HG03354 (cell line): ENCODE results near the gene ADGRL2.

Source experiments
- ATAC-seq: cut with Tn5 transposase; IDR thresholded peaks from one replicate; pipeline ENCODE4 v1.9.1; 2021; ENCODE audit warnings: mild to moderate bottlenecking; ENCODE audit not compliant: unreplicated experiment, poor library complexity, severe bottlenecking

ADGRL2 gene

DNA sequence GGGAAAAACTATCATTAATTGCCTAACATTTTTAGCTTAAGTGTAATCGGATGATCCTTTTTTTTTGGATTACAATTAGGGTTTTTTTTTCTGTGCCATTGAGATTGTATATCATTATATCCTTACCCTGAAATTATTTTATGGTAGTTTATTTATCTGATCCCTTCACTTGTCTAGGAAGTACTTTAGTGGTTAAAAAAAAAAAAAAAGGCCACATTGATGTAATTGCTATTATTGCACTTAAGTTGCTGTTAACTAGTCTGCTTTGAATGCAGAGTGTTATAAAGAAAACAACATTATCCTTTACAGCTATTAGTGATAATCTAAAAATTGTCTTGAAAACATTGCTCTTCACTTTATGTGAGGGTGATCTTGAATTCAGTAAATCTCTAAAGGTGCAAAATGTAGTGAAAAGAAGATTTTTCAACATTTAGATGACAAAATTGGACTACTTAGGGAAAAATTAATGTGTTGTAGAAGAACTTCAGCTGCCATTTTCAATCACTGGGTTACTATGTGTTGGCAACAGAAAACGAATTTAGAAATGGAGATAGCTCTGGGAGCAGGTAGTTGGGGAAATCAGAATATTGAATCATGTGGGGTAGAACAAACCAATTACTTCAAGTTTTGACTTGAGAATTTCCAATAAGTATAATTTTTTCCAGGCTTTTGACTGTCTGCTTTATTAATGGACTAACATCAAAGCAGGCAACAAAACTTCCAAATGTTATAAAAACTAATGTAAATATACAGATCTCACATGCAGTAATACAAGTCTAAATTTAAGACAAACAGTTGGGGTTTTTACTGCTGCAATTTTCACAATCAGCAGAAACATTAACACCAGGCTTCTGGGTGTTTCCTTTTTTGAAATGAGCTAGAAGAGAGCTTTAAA is 5.0 kb downstream of the ADGRL2 start:
- ATAC-seq, result no peak

DNA sequence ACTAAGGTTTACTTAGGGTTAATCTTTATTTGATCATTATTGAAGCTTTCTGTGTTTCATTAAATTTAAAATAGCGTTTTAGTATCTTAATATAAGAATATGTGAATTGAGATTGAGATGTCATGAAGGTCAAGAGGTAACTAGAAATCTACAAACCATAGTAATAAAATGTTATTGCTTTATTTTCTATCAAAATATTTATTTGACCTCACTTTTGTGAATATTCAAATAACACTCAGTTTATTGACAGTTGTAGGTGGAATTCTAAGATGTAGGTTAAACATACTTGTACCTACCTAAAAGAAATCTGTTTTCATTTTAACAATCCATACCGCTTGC is 5.7 kb downstream of the ADGRL2 start:
- ATAC-seq, result no peak

DNA sequence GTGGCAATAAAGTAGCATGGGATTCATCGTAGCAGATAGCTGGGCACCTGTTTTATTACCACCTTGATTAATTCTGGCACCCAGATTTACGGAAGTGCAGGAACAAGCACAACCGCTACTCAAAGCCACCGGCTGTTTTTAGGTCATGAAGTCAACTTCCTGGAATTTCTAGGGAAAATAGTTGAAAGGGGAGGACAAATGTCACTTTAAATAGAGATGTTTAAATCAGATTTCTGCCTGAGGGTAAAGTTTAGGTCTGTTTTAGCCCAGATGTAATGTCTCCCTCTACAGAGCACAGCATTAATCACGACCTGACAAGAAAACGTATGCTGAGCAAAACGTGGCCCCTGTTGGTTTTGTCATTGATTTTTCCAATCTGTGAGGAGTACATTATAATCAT is 8.0 kb downstream of the ADGRL2 start:
- no peak for ATAC-seq

DNA sequence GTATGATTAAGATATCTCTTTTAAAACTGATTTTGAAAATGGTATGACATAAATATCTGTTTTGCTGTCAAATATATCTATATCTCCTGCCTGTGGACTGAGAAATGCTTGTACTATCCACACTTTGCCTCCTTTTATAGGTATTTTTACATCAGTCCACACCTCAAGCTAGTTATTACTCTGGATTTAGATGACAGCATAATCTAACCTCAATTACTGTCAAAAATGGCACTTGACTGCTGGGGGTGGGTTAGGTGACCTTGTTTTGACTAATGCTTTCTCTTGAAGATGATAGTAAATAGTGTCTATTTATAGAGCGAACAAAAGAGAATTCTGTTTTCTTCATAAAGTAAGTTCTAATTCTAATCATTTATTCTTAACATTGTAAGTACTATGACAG is 9.1 kb downstream of the ADGRL2 start:
- ATAC-seq, result no peak

DNA sequence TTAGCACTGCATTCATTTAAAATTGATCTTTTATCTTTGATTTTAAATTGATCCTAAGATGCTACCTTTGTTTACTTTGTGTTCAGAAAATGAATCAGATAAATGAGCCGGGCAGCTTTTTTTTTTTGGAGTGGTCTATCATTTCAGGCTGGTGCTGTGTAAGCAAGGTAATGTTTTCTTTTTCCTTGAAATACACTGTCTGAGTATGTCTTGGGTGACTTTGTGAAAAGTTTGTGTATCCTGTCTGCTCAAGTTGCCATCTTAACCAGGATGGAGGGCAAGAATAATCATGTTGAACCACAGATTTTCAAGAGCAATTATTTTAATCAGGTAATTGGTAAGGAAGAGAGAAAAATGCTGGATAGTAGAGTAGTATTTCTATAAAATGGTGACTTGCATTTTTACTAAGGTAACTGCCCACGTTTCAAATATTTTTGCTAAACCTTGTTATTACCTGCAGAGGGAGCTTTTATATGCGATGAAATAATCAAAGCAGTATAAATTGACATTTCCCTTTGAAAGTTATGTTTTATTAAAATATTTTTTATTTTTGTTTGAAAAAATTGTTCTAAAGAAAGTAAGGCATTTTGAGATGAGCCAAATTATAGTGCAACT is 11.1 kb downstream of the ADGRL2 start:
- ATAC-seq, result no peak

DNA sequence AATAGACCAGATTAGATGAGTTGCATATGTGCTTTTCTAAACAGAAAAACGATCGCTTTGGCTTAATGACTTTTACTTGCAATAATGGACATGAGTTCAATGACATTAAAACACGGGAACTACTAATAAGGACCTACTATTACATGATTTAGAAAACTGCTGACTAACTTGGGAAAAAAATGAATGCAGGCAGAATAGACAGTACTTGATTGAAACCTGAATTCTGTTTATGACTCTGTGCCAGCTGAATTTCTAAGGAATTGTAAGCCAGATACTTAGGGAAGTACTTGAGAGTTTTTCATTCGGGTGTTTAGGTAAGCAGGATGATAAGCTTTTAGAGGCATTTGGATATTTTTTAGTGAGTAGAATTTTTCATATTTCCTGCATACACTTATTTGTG is 12.0 kb downstream of the ADGRL2 start:
- ATAC-seq, result no peak

DNA sequence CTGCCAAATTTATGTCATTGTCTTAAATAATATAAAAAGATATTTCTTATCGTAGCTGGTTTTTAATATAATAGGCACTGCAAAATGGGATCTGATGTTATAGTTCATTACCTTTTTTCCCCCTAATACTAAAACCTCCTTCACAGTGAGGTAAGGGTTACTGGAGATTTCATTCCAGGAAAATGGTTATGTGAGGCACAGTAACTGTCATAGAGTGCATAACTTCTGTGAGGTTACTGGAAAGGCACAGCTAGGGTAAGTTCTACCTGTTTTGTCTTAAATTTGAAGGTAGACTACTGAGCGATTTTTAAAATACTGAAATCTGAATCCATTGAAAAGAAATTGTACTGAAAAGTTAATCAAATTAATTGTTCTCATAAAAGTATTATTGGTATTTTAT is 13.0 kb downstream of the ADGRL2 start:
- ATAC-seq, result no peak

DNA sequence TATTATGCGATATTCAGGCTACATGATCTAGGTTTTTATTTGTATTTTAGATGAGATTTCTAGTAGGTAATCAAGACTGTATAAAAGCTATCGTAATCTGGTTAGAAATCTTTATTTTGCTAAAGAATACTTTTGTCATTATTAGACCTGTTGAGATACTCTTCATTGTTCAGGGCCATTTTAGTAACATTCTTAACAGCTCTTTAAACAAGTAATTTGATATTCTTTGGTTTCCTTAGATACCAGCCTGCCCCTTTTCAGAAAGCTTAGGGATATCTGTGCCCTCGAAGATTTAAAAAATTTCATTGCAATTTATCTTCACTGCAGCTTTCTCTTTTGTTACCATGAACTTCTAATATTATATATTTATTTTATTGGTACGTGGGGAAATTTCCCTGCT is 18.9 kb downstream of the ADGRL2 start:
- no peak for ATAC-seq

DNA sequence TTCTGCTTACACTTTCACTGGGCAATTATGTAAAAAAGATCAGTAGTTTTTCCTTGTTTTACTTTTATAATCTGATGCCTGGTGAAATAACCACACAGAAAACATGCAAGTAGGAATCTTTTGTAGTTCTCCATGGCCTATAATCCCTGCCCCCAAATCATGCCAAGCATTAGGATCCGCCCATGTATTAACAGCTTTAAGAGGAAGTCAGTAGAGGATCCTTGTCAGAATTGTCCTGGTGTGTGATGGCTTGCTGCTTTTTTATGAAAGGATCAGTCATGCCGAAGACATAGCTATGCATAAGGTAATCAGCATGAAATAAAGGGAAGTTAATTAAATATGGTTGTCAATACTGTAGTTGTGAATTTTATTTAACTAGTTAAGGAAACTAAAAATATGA is 20.0 kb downstream of the ADGRL2 start:
- ATAC-seq, result no peak

DNA sequence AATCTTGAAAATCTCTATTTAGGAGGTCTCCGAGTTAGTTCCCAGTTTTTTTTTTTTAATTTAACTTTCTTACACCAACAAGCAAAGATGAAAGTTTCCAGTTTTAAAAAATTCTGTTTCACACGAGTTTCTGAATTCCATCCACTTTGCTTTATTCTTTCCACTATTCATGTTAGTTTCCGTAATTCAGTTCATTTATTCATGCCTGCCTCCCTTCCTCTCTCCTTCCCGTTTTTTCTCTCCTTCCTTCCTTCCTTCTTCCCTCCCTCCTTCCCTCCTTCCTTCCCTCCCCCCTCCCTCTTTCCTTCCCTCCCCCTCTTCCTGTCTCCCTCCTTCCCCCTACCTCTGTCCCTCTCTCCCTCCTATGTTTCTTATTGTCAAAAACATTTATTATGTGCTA is 22.3 kb downstream of the ADGRL2 start:
- ATAC-seq, result no peak

DNA sequence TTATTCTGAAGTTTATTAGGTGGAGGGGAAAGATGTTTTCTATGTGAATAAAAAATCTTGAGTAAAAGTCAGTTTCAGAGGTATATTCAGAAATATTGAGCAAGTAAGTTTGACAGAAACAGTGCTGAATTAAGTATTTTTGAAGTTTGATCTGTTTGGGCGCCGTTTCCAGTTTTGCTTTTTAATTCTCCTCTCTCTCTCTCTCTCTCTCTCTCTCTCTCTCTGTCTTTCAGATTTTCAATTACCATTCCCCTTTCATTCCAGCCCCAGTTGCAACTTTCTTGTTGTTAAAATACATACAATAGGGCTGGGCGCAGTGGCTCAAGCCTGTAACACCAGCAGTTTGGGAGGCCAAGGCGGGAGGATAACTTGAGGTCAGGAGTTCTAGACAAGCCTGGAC is 24.0 kb downstream of the ADGRL2 start:
- ATAC-seq, result no peak

DNA sequence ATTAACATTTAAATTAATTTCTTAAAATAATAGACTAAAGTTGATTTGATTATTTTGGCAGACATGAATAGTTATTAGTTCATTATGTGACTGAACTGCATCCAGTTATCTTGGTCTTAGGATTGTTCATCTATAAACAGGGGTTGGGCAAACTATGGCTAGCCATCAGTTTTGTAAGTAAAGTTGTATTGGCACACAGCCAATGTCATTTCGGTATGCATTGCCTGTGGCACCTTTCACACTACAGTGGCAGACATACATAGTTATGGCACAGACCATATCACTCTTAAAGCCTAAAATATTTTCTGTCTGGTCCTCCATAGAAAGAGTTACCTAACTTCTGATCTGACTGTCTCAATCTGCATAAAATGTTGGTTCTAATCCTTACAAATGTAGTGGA is 27.2 kb downstream of the ADGRL2 start:
- ATAC-seq, result no peak

DNA sequence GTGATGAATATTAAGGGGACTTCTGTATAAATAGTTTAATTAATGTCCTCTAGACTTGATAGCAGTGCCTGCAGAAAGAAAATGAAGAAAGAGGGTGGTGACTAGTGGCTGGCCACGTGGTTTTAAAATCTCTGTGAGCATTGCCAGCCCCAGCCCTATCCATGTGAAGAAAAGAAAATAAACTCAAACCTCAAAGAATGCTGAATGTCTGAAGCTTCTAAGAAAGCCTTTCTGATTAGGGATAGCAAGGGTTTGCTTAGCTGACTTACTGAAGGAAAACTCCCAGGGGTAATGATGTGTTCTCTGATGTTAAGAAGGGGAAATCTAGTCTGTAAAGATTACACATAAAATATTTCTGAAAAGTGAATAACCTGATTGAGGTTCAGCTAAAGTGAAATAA is 31.8 kb downstream of the ADGRL2 start:
- no peak for ATAC-seq

DNA sequence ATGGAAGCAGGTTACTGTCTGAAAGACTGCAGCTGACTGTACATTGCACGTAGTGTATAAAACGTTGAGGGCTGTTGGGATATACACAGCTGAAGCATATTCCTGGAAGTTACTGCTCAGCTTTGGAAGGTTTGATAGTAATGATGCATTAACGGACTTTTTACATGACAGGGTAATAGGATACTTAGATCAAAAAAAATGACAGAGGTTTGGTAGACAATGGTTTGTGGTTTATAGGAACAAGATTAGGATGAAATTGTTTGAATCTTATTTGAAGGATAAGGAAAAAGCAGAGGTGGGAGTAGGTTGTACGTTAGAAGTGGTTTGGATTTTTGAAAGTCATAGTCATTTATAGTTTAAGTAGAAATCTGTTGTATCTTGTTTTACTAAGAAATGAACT is 33.0 kb downstream of the ADGRL2 start:
- no peak for ATAC-seq

DNA sequence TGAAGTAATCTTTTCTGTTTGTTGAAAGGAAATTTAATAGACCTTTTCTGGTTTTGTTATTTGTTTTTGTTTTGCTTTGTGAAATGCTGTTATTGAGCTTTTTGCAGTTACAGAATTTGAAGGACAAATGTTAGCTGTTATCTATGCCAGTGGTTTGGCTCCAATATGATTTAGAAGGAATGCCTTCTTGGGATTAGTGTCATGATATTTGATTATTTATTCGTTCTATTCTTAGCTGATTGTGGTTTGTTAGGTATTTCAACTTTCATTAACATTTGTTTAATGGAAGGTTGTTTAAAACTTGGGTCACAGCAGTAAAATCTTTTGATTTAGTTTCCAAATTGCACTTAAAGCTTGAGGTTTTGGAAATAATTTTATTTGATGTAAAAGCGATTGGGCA is 33.5 kb downstream of the ADGRL2 start:
- ATAC-seq, result no peak

DNA sequence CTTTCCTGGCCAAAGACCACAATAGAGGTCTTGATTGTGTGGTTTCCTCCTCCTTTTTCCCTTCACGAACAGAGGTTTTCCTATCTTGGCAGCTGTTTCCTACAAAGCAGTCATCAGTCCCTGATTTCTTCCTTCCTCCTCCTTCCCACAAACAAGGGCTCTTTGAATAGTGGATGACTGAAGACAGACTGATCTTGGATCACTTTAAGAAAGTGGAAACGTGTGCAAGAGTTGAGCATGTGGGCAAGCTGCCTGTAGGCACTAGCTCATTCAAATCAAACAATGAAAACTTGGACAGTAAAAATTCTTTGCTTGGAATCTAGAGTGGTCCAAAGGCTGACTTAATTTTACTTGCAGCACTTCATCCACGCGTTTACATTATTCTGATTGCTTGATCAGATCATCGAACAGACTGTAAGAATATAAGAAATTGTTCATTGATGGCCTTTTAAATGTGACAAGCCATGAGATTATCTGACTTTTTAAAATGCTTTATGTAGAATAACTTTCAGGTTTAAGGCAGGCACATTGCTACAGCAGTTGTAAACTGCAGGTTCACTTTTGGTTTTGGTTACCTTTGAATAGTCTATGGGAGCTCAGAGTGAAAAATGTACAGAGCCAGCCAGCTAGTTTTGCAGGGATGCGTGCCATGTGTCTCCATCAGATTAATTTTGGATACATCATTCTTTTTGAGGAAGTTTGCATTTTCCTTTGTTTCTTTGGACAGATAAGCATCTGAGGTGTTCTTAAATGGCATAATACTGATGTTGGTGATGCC is 34.4 kb downstream of the ADGRL2 start:
- ATAC-seq, result no peak

DNA sequence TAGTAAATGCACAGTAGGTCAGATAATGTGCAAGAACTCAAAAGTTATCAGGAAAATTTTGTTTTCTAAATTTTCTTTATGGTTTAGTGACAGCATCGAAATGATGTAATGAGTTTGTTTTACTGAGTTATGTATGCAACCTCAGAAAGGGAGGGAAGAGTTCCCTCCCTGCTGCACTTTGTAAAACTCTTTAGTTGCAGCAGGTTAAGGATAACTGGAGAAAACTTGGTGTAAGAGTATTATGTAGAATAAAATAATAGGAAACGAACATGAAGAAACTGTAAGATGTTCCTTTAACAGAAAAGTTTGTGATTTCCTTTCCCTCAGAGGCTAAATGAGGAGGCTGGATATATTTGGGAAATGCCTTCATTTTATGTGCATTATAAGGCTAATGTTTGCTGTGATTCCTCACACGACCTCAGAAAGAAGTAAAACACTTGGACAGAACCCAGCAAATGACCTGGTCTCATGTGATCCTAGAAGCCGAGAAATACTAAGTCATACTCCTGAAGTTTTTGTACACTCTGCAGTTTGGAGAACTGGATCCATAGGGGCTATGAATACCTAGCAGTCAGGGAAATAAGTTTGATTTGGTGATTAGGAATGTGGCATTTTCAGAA is 35.4 kb downstream of the ADGRL2 start:
- no peak for ATAC-seq

DNA sequence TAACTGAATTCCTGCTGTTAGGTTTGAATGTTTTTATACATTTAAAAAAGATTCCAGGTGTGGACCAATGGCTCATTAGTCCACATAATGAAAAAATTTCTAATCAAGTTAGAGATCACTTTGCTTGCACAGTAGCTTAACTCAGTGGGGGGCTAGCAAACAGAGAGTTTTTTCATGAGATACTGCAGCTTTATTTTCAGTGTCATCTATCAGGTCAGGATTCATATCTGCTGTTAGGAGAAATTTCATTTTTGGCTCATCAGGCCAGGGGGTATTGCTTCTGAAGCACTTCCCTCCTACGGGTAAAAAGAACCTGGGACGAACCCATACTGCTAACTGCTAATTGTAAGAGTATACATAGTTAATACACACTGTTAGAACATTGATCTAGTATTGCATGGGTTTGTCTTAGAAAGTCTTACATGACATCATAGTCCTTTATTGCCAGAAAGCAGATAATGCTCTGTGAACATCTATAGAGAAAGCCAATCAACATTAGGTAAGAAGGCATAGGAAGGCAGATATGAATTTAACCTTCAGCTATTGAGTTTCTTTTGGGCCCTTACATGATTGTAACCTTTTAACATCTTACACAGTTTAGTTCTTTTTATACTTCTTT is 38.0 kb downstream of the ADGRL2 start:
- no peak for ATAC-seq

DNA sequence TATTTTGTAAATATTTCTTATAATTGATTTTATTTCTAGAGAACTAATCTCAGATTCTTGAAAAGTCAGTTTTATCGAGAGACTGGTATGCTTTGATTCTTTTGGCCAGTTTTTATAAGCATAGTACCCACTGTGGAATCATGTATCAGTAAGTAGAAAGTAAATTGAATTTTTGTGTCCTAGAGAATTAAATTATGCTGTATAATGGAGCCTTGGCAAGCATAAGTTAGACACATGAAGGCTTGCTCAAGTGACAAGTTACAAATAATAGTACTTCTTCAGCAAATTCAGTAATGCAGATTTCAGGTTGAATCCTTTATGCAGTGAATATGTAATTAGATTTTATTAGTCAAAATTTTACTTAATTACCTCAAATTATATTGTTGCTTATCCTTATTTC is 40.1 kb downstream of the ADGRL2 start:
- no peak for ATAC-seq

DNA sequence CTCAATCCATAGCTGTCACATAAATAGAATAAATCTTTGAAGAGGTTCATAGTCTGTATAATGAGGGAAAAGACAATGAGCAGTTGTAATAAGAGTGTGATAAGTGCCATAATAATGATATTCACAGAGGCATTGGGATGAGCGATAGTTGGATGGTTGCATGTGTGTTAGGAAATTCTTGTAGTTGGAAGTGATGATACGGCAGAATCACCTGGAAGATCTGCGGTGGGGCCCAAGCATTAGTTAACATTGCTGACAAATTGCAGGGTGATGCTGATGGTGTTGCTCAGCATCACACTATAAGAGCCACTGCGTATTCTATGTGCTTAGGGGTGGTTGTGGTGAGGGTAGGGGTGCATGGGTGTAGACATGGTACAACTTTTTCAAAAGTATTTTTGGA is 41.1 kb downstream of the ADGRL2 start:
- no peak for ATAC-seq
